Testis (tissue), 2 donors: Measurements from ENCODE around the gene GNLY.
"Not testable (repeated sequence)": the region's sequence is repeated elsewhere in the genome, so short reads cannot be mapped to it uniquely, and the experiment has no call there.

ENCODE experiments used
- CTCF ChIP-seq, 3 experiments: fragments of 450-650 bp in 2 of 3; fragments of 200-600 bp in 1 of 3; sonication (generic) in 1 of 3; IDR thresholded peaks; one replicate each; pipeline ENCODE4 v1.5.1; 2016 to 2019; ENCODE audit warnings: antibody characterized with exemption in 3 of 3, mild to moderate bottlenecking in 2 of 3, moderate library complexity in 1 of 3
- POLR2A ChIP-seq: fragments of 450-650 bp; IDR thresholded peaks from one replicate; pipeline ENCODE4 v1.6.1; 2017; ENCODE audit warnings: antibody characterized with exemption, mild to moderate bottlenecking, moderate library complexity

- not testable (repeated sequence) for TF ChIP-seq CTCF (IDR thresholded peaks at IDR 0.05); POLR2A
Observed at GRCh38 chr2:85660301-85660700, 33.9 kb upstream of the GNLY start.
